Ecto neural progenitor cell (in vitro differentiated cells): Measurements from ENCODE around the gene VKORC1L1.
"Not testable (repeated sequence)": the region's sequence is repeated elsewhere in the genome, so short reads cannot be mapped to it uniquely, and the experiment has no call there.

Source experiments
- DNase-seq: peaks from one replicate; pipeline ENCODE4 v3.0.0-alpha.2; 2018; ENCODE audit warnings: low spot score

The VKORC1L1 gene

GRCh38 chr7:65885533-65885932 is 12.7 kb downstream of the VKORC1L1 start:
- not testable (repeated sequence) for DNase-seq

- not testable (repeated sequence) for DNase-seq
Measured at GRCh38 chr7:65888434-65889156, 15.7 kb downstream of the VKORC1L1 start.

GRCh38 chr7:65889722-65890121 is 16.8 kb downstream of the VKORC1L1 start:
- not testable (repeated sequence) for DNase-seq

- DNase-seq = no peak
Measured at GRCh38 chr7:65892161-65892560, 19.3 kb downstream of the VKORC1L1 start.

- no peak for DNase-seq
Measured at GRCh38 chr7:65892835-65893234, 20.0 kb downstream of the VKORC1L1 start.

- no peak for DNase-seq
Measured at GRCh38 chr7:65896279-65896870, 23.5 kb downstream of the VKORC1L1 start.

- not testable (repeated sequence) for DNase-seq
Measured at GRCh38 chr7:65897289-65897688, 24.4 kb downstream of the VKORC1L1 start.

GRCh38 chr7:65898677-65899447 is 26.0 kb downstream of the VKORC1L1 start:
- DNase-seq = not testable (repeated sequence)

GRCh38 chr7:65902306-65902705 is 29.4 kb downstream of the VKORC1L1 start:
- DNase-seq = no peak

GRCh38 chr7:65907501-65908198 is 34.8 kb downstream of the VKORC1L1 start:
- no peak for DNase-seq

GRCh38 chr7:65910237-65910636 is 37.4 kb downstream of the VKORC1L1 start:
- no peak for DNase-seq

GRCh38 chr7:65912237-65912636 is 39.4 kb downstream of the VKORC1L1 start:
- DNase-seq = no peak

- DNase-seq = no peak
Measured at GRCh38 chr7:65915921-65916657, 43.2 kb downstream of the VKORC1L1 start.

GRCh38 chr7:65923316-65923715 is 50.4 kb downstream of the VKORC1L1 start:
- no peak for DNase-seq

GRCh38 chr7:65924193-65924592 is 51.3 kb downstream of the VKORC1L1 start:
- DNase-seq = no peak

- no peak for DNase-seq
Measured at GRCh38 chr7:65925040-65925439, 52.2 kb downstream of the VKORC1L1 start.

- no peak for DNase-seq
Measured at GRCh38 chr7:65926588-65926987, 53.7 kb downstream of the VKORC1L1 start.

GRCh38 chr7:65927489-65928448 is 54.9 kb downstream of the VKORC1L1 start:
- no peak for DNase-seq

- no peak for DNase-seq
Measured at GRCh38 chr7:65931685-65932084, 58.8 kb downstream of the VKORC1L1 start.

GRCh38 chr7:65937296-65937695 is 64.4 kb downstream of the VKORC1L1 start:
- no peak for DNase-seq
